BE2C (cell line): ENCODE results near the gene FOXO1.

Experiments
- DNase-seq: peaks from one replicate; pipeline ENCODE4 v3.0.0-alpha.2; 2020
- H3K27me3 ChIP-seq: fragments of 250-450 bp; sonication (Bioruptor Pico); 2 replicates; pipeline ENCODE4 v1.5.1; 2020; ENCODE audit warnings: mild to moderate bottlenecking
- H3K36me3 ChIP-seq: fragments of 250-450 bp; sonication (Bioruptor Pico); 2 replicates; pipeline ENCODE4 v1.5.1; 2020; ENCODE audit warnings: mild to moderate bottlenecking
- H3K4me1 ChIP-seq: fragments of 250-450 bp; sonication (Bioruptor Pico); 2 replicates; pipeline ENCODE4 v1.5.1; 2020
- H3K4me3 ChIP-seq: 2 replicates; pipeline ENCODE4 v1.5.1; 2011; ENCODE audit warnings: low read depth, low read length
- H3K9me3 ChIP-seq: fragments of 250-450 bp; sonication (Bioruptor Pico); 2 replicates; pipeline ENCODE4 v1.5.1; 2020
- TF ChIP-seq, protein P1 (sequence below): IDR thresholded peaks from 2 replicates; pipeline ENCODE4 v1.5.1; 2012; ENCODE audit warnings: mild to moderate bottlenecking, low read depth, low read length

FOXO1 gene

DNA sequence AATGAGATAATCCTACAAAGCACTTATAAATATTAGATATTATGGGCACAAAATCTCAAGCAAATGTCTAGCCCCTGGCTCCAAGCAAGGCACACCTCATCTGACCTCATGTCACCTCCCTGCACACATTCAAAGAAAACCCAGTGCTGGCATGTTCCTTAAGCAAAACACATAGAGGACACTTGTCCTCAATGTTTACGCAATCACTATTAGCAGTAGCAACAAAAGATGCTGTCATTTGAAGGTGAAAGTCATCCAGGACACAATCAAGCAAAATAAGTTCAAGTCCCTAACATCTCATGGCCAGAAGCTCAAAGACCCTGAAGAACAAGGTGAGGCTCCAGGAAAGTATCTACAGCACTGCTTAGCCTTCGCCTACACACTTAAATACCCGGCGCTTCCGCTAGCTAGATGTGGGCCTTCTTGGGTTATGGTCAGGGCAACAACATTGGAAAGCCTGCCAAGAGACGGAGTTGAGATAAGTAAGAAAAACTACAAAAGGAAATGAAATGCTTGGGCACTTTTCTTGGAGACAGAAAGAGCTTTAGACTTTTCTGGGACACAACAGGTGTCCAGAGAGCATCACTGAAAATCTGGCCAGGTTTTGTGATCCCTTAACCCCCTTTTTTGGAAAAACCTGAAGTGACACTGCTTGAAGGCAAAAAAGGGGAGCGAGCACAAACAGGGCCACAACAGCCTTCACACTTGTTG lies 85.7 kb downstream of the FOXO1 start:
- H3K4me3 ChIP-seq = no peak overlapping the region
- DNase-seq = no peak
- H3K27me3 ChIP-seq = no peaks in the 10 kb centered on the region
- H3K36me3 ChIP-seq = no peaks in the 10 kb centered on the region
- H3K4me1 ChIP-seq = no peaks in the 10 kb centered on the region
- TF ChIP-seq, protein P1, sequence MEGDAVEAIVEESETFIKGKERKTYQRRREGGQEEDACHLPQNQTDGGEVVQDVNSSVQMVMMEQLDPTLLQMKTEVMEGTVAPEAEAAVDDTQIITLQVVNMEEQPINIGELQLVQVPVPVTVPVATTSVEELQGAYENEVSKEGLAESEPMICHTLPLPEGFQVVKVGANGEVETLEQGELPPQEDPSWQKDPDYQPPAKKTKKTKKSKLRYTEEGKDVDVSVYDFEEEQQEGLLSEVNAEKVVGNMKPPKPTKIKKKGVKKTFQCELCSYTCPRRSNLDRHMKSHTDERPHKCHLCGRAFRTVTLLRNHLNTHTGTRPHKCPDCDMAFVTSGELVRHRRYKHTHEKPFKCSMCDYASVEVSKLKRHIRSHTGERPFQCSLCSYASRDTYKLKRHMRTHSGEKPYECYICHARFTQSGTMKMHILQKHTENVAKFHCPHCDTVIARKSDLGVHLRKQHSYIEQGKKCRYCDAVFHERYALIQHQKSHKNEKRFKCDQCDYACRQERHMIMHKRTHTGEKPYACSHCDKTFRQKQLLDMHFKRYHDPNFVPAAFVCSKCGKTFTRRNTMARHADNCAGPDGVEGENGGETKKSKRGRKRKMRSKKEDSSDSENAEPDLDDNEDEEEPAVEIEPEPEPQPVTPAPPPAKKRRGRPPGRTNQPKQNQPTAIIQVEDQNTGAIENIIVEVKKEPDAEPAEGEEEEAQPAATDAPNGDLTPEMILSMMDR = no peak
- no peaks in the 10 kb centered on the region for H3K9me3 ChIP-seq

DNA sequence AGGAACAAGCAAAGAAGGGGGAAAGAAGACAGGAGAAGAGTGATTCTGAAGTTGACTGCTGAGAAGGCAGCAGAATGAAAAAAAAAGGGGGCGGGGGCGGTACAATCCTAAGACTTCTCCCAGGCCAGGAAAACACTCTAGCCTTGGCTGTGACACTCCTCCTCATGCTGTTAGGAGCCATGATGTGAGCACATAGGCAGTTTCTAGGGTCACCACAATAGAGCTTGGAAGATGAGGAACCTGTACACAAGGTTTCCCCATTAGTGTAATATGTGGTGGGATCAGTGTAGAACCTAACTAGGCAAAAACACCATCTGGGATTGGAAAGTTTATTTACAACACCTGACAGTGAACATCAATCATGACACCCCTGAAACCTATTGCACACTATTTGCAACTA lies 86.9 kb downstream of the FOXO1 start:
- no peaks in the 10 kb centered on the region for H3K27me3 ChIP-seq
- no peaks in the 10 kb centered on the region for H3K36me3 ChIP-seq
- no peak overlapping the region for H3K4me3 ChIP-seq
- TF ChIP-seq, protein P1 = no peak
- H3K4me1 ChIP-seq = no peaks in the 10 kb centered on the region
- H3K9me3 ChIP-seq = no peaks in the 10 kb centered on the region
- no peak for DNase-seq

DNA sequence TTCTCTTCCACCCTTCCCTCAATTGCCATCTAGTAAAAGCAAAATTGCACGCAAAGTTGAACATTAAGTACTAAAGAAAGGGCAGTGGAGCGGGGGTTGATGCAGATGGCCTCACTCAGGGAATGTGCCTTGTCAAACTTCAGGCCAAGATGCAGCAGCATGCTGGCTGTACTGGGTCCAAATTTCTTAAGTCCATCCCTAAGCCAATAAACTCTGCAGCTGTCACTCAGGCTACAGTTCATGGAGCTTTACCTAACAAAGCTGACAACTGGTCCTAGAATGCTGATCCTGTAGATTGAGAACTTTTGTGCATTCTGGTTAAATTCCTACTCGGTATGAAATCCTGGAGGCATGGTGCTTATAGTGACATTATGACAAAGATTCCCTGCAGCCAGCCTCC lies 88.4 kb downstream of the FOXO1 start:
- no peak overlapping the region for H3K4me3 ChIP-seq
- DNase-seq = no peak
- H3K4me1 ChIP-seq = no peaks in the 10 kb centered on the region
- TF ChIP-seq, protein P1 = no peak
- no peaks in the 10 kb centered on the region for H3K9me3 ChIP-seq
- H3K27me3 ChIP-seq = no peaks in the 10 kb centered on the region
- H3K36me3 ChIP-seq = no peaks in the 10 kb centered on the region

DNA sequence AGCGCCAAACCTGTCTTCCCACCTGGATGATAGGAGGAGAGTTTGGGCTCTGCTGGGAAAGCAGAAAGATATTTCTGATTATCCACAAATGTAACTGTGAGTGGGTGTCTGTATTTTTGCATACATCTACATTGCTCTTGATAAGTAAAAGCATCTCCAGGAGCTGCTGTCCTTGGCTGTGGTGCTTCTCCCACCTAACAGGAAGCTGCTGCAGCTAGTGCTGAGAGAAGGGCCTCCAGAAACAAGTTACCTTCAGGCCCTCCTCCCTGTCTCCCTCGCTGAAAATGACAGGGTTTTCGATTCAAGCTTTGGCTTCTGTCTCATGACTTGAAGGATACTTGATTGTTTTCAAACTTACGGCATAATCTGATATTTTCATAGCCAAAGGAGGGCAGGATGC lies 90.1 kb downstream of the FOXO1 start:
- Histone ChIP-seq H3K4me1 (peaks cover 3% of the 10 kb centered on the region), H3K9me3 (no peaks in the 10 kb centered on the region), H3K27me3 (no peaks in the 10 kb centered on the region), H3K36me3 (no peaks in the 10 kb centered on the region), H3K4me3 (no peak overlapping the region)
- DNase-seq = no peak
- TF ChIP-seq, protein P1 = no peak

DNA sequence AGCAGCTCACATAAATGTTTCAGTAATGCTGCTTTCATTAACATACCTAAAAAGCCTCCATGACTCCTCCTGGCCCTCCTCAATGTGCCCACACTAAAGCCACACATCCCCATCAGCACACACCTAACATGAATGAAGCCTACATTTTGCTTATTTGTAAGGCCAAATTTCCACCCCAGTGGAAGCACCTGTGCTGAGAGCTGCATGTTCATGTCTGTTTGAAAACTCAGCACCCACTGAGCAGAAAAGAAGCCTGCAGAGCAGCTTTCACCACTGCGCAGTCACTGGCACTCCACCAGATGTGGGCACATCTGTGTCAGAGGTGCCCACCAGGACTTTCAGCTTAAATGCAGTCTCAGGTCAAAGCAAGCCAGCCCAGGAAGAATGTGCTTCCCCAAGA lies 93.5 kb downstream of the FOXO1 start:
- TF ChIP-seq, protein P1 = no peak
- peaks cover 5% of the 10 kb centered on the region for H3K4me1 ChIP-seq
- no peaks in the 10 kb centered on the region for H3K27me3 ChIP-seq
- no peaks in the 10 kb centered on the region for H3K9me3 ChIP-seq
- H3K4me3 ChIP-seq = no peak overlapping the region
- DNase-seq = no peak
- H3K36me3 ChIP-seq = no peaks in the 10 kb centered on the region

DNA sequence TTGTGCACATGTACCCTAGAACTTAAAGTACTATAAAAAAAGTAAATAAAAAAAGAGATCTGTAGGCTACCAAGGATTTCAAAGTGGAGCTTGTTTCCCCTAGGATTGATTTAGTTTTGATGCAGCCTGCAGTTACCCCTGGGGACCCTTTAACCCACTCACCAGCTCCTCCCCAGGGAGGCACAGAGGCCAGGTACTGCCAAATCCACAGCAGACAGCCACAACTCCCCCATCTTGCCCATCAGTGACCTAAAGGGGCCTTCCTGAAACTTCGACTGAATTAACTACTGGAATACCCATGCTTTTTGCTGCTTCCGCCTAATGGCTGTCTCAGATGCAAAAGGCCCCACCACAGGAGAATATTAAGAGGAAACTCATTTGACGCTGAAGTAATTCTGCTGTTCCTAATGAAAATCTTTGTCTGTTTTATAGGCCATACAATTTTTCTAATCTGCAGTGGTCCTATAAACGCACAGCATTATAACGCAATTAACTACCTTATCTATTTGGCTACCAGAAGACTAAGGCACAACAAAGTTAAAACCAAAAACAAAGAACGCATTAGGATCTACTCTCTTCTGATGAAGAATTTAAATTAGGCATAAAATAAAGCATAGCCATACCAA lies 95.0 kb downstream of the FOXO1 start:
- no peaks in the 10 kb centered on the region for H3K9me3 ChIP-seq
- peak; percentile 25 for DNase-seq
- H3K27me3 ChIP-seq = no peaks in the 10 kb centered on the region
- no peaks in the 10 kb centered on the region for H3K36me3 ChIP-seq
- TF ChIP-seq, protein P1 = no peak
- peaks cover 5% of the 10 kb centered on the region for H3K4me1 ChIP-seq
- no peak overlapping the region for H3K4me3 ChIP-seq
